ENCODE measurements around the gene NR5A1.

GRCh38 chr9:124456341-124457078 lies 50.7 kb downstream of the NR5A1 start:
- TF ChIP-seq CTCF (IDR thresholded peaks at IDR 0.05; ENCODE audit: low read length) (no peak), EZH2 (optimal IDR thresholded peaks at IDR 0.05; ENCODE audit: low read depth, low read length) (no peak), EZH2phosphoT487 (IDR thresholded peaks at IDR 0.05; ENCODE audit: low read length) (no peak)
